GM21526 (cell line): ENCODE measurements around the gene RBM19.

Experiments
- ATAC-seq: cut with Tn5 transposase; IDR thresholded peaks from one replicate; pipeline ENCODE4 v1.9.1; 2021; ENCODE audit warnings: moderate library complexity; ENCODE audit not compliant: unreplicated experiment, low FRiP score

Gene RBM19

GRCh38 chr12:113842699-113843098 is 123.4 kb downstream of the RBM19 start:
- no peak for ATAC-seq

- no peak for ATAC-seq
These were observed 124.3 kb downstream of the RBM19 start for GRCh38 chr12:113841786-113842185.

GRCh38 chr12:113840401-113841042 is 125.6 kb downstream of the RBM19 start:
- ATAC-seq = no peak

- no peak for ATAC-seq
These were observed 127.2 kb downstream of the RBM19 start for GRCh38 chr12:113838896-113839295.

GRCh38 chr12:113837528-113838296 is 128.4 kb downstream of the RBM19 start:
- no peak for ATAC-seq

- ATAC-seq = no peak
These were observed 129.0 kb downstream of the RBM19 start for GRCh38 chr12:113837084-113837483.

GRCh38 chr12:113835896-113836295 is 130.2 kb downstream of the RBM19 start:
- no peak for ATAC-seq

- ATAC-seq = no peak
These were observed 130.7 kb downstream of the RBM19 start for GRCh38 chr12:113835433-113835832.

- ATAC-seq = no peak
These were observed 132.7 kb downstream of the RBM19 start for GRCh38 chr12:113833422-113833821.

GRCh38 chr12:113831476-113831875 is 134.6 kb downstream of the RBM19 start:
- ATAC-seq = no peak

GRCh38 chr12:113831016-113831415 is 135.1 kb downstream of the RBM19 start:
- no peak for ATAC-seq

- no peak for ATAC-seq
These were observed 136.9 kb downstream of the RBM19 start for GRCh38 chr12:113829212-113829611.

- ATAC-seq = no peak
These were observed 138.5 kb downstream of the RBM19 start for GRCh38 chr12:113827539-113828114.

GRCh38 chr12:113826805-113827538 is 139.2 kb downstream of the RBM19 start:
- ATAC-seq = no peak

- no peak for ATAC-seq
These were observed 140.4 kb downstream of the RBM19 start for GRCh38 chr12:113825705-113826104.

- ATAC-seq = no peak
These were observed 142.3 kb downstream of the RBM19 start for GRCh38 chr12:113823816-113824215.

- ATAC-seq = no peak
These were observed 143.1 kb downstream of the RBM19 start for GRCh38 chr12:113823016-113823415.

GRCh38 chr12:113820842-113821241 is 145.3 kb downstream of the RBM19 start:
- ATAC-seq = no peak

- no peak for ATAC-seq
These were observed 145.8 kb downstream of the RBM19 start for GRCh38 chr12:113820309-113820708.

- ATAC-seq = no peak
These were observed 146.6 kb downstream of the RBM19 start for GRCh38 chr12:113819495-113819894.

- no peak for ATAC-seq
These were observed 147.3 kb downstream of the RBM19 start for GRCh38 chr12:113818833-113819232.
